HG02852 (cell line): ENCODE measurements around the gene MDFI.

Experiments used
- ATAC-seq: cut with Tn5 transposase; IDR thresholded peaks from one replicate; pipeline ENCODE4 v1.9.1; 2021; ENCODE audit warnings: mild to moderate bottlenecking, moderate library complexity; ENCODE audit not compliant: unreplicated experiment

MDFI gene

GRCh38 chr6:41638002-41638934 lies at the start of gene MDFI:
Gene MDFI (plus strand): TSS chr6:41638468. CDS start chr6:41638750, 282 bp downstream.
- no peak for ATAC-seq

- no peak for ATAC-seq
Measured at GRCh38 chr6:41589223-41589622, 49.0 kb upstream of the MDFI start.

GRCh38 chr6:41589636-41590622 lies 48.3 kb upstream of the MDFI start:
- ATAC-seq: no peak

- no peak for ATAC-seq
Measured at GRCh38 chr6:41591122-41591521, 47.1 kb upstream of the MDFI start.

GRCh38 chr6:41591859-41592502 lies 46.3 kb upstream of the MDFI start:
- ATAC-seq: no peak

- no peak for ATAC-seq
Measured at GRCh38 chr6:41593406-41593805, 44.9 kb upstream of the MDFI start.

- no peak for ATAC-seq
Measured at GRCh38 chr6:41593839-41594238, 44.4 kb upstream of the MDFI start.

GRCh38 chr6:41594326-41594725 lies 43.9 kb upstream of the MDFI start:
- ATAC-seq: no peak

GRCh38 chr6:41594766-41595165 lies 43.5 kb upstream of the MDFI start:
- ATAC-seq: no peak

- no peak for ATAC-seq
Measured at GRCh38 chr6:41595166-41595565, 43.1 kb upstream of the MDFI start.

- ATAC-seq: no peak
Measured at GRCh38 chr6:41596096-41596685, 42.1 kb upstream of the MDFI start.

GRCh38 chr6:41596807-41597206 lies 41.5 kb upstream of the MDFI start:
- ATAC-seq: no peak

- ATAC-seq: no peak
Measured at GRCh38 chr6:41597246-41598000, 40.8 kb upstream of the MDFI start.

GRCh38 chr6:41598670-41599014 lies 39.6 kb upstream of the MDFI start:
- no peak for ATAC-seq

GRCh38 chr6:41599015-41599851 lies 39.0 kb upstream of the MDFI start:
- ATAC-seq: no peak

- no peak for ATAC-seq
Measured at GRCh38 chr6:41599852-41600445, 38.3 kb upstream of the MDFI start.

- ATAC-seq: no peak
Measured at GRCh38 chr6:41600499-41601247, 37.6 kb upstream of the MDFI start.

- no peak for ATAC-seq
Measured at GRCh38 chr6:41601248-41601549, 37.1 kb upstream of the MDFI start.
